DMS53 (cell line): Measurements from ENCODE around the gene UGT1A7.
"Not testable (repeated sequence)": the region's sequence is repeated elsewhere in the genome, so short reads cannot be mapped to it uniquely, and the experiment has no call there.

Source experiments
- DNase-seq: peaks from one replicate; lab custom pipeline; 2025; lab: John Stamatoyannopoulos, UW

The UGT1A7 gene

DNA sequence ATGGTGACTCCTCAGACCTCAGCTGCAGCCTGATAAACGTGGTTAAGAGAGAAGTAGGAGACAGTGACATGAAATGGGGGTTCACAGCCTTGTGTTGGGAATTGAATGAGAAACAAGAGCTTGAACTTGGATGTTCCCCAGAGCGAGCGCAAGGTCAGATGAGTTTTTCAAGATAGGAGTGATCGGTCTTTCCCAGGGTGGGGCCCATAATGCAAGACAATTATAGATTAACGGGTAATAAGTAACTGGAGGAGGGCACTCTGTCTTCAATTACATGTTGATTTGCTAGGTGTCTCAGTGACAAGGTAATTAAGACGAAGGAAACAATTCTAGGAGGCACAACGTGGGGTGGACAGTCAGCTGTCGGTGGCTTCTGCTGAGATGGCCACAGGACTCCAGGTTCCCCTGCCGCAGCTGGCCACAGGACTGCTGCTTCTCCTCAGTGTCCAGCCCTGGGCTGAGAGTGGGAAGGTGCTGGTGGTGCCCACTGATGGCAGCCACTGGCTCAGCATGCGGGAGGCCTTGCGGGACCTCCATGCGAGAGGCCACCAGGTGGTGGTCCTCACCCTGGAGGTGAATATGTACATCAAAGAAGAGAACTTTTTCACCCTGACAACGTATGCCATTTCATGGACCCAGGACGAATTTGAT lies 31.0 kb downstream of the UGT1A7 start, which contains the start of gene UGT1A5:
Gene UGT1A5 (plus strand): TSS at position 297 of the 651 bp plus-strand sequence. CDS start 85 bp downstream, at position 382.
- no peak for DNase-seq

DNA sequence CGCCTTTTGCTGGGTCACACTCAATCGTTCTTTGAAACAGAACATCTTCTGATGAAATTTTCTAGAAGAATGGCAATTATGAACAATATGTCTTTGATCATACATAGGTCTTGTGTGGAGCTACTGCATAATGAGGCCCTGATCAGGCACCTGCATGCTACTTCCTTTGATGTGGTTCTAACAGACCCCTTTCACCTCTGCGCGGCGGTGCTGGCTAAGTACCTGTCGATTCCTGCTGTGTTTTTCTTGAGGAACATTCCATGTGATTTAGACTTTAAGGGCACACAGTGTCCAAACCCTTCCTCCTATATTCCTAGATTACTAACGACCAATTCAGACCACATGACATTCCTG lies 31.5 kb downstream of the UGT1A7 start:
- no peak for DNase-seq

DNA sequence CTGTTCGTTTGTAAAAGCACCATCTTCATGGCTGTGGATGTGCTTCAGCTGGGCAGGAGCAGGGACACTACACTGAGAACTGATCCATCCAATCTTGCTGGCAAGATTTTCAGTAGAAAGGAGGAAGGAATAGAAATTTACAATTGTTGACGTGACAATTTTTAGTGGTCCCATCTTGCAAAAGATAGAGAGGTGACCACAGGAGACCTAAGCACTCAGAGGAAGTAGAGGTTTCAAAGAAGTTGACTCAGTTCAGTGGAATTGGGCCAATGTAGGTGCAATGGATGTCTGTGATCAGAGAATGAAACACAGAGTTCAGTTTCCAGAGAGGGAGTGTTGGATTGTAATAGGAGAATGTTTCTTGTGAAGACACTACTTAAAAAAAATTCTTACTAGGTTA lies 32.4 kb downstream of the UGT1A7 start:
- DNase-seq = no peak

DNA sequence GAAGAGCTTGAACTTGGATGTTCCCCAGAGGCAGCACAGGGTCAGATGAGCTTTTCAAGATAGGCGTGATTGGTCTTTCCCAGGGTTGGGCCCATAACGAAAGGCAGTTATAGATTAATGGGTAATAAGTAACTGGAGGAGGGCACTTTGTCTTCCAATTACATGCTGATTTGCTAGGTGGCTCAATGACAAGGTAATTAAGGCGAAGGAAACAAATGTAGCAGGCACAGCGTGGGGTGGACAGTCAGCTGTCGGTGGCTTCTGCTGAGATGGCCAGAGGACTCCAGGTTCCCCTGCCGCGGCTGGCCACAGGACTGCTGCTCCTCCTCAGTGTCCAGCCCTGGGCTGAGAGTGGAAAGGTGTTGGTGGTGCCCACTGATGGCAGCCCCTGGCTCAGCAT lies 36.9 kb downstream of the UGT1A7 start, which contains the start of gene UGT1A4:
Gene UGT1A4 (plus strand): TSS at position 185 of the 400 bp plus-strand sequence. CDS start 85 bp downstream, at position 270.
- DNase-seq = no peak

DNA sequence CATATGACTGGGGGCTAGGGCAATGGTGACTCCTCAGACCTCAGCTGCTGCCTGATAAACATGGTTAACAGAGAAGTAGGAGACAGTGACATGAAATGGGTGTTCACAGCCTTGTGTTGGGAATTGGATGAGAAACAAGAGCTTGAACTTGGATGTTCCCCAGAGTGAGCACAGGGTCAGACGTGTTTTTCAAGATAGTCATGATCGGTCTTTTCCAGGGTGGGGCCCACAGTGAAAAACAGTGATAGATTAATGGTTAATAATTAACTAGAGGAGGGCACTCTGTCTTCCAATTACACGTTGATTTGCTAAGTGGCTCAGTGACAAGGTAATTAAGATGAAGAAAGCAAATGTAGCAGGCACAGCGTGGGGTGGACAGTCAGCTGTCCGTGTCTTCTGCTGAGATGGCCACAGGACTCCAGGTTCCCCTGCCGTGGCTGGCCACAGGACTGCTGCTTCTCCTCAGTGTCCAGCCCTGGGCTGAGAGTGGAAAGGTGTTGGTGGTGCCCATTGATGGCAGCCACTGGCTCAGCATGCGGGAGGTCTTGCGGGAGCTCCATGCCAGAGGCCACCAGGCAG lies 47.1 kb downstream of the UGT1A7 start, which contains the start of gene UGT1A3:
Gene UGT1A3 (plus strand): TSS at position 320 of the 579 bp plus-strand sequence. CDS start 85 bp downstream, at position 405.
- no peak for DNase-seq

DNA sequence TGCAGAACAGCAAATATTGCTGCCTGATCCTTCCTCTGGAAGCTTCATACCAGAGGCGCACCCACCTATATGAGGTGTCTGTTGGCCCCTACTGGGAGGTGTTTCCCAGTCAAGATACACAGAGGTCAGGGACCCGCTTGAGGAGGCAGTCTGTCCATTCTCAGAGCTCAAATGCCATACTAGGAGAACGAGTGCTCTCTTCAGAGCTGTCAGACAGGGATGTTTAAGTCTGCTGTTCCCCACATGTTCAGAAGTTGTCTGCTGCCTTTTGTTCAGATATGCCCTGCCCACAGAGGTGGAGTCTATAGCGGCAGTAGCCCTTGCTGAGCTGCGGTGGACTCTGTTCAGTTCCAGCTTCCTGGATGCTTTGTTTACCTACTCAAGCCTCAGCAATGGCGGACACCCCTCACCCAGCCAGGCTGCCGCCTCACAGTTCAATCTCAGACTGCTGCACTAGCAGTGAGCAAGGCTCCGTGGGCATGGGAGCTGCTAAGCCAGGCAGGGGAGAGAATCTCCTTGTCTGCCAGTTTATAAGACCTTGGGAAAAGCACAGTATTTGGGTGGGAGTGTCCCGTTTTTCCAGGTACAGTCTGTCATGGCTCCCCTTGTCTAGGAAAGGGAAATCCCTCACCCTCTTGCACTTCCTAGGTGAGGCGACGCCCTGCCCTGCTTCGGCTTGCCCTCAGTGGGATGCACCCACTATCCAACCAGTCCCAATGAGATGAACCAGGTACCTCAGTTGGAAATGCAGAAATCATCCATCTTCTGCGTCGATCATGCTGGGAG lies 55.4 kb downstream of the UGT1A7 start:
- peak; percentile 33 for DNase-seq

DNA sequence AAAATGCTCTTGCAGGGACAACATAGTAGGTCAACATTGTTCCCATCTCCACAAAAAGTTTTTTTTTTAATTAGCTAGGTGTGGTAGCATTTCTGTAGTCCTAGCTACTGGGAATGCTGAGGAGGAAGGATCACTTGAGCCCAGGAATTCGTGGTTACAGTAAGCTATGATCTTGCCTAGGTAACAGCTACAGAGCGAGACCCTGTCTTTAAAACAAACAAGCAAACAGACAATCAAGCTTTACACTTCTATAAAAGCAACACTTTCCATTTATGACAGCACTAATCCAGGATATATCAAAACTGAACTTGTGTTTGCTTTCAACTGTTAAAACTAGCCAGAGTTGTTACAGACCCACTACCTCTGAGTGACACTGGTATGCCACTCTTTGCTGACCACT lies 59.2 kb downstream of the UGT1A7 start:
- no peak for DNase-seq

DNA sequence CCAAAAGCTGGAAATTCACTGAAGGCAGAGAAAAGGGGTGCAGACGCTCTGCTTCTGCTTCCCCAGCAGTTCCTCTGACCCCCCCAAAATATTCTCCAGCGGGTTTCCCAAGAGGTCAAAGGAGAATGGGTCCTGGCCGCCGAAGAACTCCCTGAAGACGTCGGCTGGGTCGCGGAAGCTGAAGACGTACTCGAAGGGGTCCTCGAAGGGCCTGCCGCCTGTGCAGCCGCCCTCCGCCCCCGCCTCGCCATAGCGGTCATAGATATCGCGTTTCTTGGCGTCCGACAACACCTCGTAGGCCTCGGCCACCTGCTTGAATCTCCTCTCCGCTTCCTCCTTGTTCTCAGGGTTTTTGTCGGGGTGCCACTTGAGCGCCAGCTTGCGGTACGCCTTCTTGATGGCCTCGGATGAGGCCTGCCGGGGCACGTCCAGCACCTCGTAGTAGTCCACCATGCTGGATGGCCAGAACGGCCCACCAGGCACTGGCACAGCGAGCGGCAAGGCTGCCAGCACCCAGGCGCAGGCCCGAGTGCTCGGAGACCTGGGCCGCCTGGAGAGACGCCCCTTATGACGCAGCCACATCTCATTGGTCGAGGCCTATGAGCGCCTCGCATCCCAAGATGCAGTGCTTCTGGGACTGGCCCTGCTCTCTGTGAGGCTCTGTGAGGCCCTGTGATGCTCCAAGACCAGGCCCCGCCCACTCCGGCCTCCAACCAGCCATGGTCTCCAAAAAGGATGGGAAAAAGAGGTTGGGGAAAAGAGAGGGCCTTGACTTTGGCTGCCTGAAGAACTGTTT lies 62.0 kb downstream of the UGT1A7 start:
- no peak for DNase-seq

DNA sequence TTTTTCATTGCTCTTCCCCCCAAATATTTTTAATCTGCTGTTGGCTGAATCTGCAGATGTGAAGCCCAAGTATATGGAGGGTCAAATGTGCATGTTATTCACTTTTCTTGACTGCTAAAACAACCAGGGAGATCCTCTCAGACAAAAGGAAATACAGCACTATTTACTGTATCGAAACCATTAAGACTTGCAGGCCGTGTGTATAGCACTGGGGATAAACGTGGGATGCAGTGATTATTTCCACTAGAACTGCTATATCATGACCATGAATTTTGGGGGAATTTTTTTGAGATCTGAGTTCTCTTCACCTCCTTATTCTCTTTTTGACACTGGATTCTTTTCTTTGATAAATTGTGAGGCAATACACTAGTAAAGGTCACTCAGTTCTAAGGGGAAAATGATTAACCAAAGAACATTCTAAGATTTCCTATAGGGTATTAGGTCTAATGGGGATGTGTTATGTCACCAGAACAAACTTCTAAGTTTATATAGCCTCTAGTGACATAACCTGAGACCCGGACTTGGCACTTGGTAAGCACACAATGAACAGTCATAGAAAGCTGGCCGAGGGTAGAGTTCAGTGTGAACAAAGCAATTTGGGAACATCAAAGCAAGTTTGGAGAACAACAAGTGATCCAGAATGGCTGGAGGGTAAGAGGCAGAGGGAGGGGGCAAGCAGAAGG lies 63.5 kb downstream of the UGT1A7 start:
- no peak for DNase-seq

DNA sequence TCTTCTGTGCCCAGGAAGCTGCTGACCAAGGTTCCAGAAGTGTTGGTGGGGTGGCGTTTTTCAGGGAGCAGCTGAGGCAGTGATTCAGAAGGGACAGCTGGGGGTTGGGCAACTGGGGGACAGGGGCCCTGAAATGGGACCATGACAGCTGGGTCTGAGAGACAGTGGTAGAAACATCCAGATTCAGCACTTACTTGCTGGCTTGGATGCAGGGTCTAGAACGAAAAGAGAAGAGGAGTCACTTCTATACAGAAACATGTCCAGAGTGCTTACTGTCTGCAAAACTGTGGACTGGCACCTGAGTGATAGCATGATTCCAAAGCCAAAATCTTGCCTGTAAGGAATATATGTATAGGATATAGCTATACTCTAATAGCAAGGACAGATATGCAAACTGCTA lies 64.1 kb downstream of the UGT1A7 start:
- DNase-seq = not testable (repeated sequence)

DNA sequence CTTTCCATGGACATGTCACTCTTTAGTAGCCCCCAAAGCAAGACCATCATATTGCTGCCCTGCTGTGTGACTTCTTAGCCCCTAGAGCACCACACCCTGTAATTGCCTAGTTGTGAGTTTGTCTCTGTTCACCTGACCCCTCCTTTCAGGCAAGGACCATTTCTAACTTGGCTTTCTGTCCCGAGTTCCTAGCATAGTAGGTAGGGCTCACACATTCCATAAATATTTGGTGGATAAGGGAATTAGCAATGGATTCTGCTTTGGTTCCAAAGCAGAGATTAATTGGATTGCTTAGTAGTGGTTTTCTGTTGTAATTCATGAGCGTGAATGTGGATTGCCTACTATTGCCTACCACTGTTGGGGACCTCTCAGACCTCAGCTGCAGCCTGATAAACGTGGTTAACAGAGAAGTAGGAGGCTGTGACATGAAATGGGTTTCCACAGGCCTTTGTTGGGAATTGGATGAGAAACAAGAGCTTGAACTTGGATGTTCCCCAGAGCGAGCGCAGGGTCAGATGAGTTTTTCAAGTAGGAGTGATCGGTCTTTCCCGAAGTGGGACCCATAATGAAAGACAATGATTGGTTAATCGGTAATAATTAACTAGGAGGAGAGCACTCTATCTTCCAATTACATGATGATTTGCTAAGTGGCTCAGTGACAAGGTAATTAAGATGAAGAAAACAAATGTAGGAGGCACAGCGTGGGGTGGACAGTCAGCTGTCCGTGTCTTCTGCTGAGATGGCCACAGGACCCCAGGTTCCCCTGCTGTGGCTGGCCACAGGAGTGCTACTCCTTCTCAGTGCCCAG lies 65.0 kb downstream of the UGT1A7 start:
- no peak for DNase-seq

DNA sequence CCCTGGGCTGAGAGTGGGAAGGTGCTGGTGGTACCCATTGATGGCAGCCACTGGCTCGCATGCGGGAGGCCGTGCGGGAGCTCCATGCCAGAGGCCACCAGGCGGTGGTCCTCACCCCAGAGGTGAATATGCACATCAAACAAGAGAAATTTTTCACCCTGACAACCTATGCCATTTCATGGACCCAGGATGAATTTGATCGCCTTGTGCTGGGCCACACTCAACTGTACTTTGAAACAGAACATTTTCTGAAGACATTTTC lies 65.5 kb downstream of the UGT1A7 start:
- DNase-seq = no peak

DNA sequence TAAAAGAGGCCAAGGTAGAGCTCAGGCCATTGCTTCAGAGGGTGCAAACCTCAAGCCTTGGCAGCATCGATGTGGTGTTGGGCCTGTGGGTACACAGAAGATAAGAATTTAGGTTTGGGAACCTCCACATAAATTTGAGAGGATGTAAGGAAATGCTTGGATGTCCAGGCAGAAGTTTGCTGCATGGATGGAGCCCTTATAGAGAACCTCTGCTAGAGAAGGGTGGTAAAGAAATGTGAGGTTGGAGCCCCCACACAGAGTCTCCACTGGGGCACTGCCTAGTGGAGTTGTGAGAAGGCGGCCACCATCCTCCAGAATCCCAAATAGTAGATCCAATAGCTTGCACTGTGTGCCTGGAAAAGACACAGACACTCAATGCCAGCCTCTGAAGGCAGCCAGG lies 69.0 kb downstream of the UGT1A7 start:
- not testable (repeated sequence) for DNase-seq

DNA sequence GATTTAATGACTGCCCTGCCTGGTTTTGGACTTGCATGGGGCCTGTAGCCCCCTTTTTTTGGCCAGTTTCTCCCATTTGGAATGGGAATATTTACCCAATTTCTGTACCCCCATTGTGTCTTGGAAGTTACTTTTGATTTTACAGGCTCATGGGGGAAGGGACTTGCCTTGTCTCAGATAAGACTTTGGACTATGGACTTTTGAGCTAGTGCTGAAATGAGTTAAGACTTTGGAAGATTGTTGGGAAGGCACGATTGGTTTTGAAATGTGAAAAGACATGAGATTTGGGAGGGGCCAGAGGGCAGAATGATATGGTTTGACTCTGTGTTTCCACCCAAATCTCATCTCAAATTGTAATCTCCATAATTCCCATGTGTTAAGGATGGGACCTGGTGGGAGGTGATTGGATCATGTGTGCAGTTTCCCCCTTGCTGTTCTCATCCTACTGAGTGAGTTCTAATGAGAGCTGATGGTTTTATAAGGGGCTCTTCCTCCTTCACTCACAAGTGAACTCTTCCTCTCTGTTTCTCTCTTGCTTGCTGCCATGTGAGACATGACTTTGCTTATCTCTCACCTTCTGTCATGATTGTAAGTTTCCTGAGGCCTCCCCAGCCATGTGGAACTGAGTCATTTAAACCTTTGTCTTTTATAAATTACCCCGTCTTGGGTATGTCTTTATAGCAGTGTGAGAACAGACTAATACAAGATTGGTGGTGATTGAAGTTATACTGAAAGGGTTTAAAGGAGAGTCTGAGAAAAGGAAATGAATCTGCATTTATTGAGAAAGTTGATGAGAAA lies 69.7 kb downstream of the UGT1A7 start:
- DNase-seq = not testable (repeated sequence)

DNA sequence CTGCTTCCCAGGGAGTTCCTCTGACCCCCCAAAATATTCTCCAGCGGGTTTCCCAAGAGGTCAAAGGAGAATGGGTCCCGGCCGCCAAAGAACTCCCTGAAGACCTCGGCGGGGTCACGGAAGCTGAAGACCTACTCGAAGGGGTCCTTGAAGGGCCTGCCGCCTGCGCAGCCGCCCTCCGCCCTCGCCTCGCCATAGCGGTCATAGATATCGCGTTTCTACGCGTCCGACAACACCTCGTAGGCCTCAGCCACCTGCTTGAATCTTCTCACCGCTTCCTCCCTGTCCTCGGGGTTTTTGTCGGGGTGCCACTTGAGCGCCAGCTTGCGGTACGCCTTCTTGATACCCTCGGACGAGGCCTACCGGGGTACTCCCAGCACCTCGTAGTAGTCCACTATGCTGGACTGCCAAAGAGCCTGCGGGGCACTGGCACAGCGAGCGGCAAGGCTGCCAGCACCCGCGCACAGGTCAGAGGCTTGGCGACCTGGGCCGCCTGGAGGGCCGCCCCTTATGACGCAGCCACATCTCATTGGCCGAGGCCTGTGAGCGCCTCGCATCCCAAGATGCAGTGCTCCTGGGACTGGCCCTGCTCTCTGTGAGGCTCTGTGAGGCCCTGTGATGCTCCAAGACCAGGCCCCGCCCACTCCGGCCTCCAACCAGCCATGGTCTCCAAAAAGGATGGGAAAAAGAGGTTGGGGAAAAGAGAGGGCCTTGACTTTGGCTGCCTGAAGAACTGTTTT lies 73.3 kb downstream of the UGT1A7 start:
- DNase-seq = no peak

DNA sequence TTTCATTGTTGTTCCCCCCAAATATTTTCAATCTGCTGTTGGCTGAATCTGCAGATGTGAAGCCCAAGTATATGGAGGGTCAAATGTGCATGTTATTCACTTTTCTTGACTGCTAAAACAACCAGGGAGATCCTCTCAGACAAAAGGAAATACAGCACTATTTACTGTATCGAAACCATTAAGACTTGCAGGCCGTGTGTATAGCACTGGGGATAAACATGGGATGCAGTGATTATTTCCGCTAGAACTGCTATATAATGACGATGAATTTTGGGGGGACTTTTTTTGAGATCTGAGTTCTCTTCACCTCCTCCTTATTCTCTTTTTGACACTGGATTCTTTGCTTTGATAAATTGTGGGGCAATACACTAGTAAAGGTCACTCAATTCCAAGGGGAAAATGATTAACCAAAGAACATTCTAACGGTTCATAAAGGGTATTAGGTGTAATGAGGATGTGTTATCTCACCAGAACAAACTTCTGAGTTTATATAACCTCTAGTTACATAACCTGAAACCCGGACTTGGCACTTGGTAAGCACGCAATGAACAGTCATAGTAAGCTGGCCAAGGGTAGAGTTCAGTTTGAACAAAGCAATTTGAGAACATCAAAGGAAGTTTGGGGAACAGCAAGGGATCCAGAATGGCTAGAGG lies 74.9 kb downstream of the UGT1A7 start:
- DNase-seq = no peak

DNA sequence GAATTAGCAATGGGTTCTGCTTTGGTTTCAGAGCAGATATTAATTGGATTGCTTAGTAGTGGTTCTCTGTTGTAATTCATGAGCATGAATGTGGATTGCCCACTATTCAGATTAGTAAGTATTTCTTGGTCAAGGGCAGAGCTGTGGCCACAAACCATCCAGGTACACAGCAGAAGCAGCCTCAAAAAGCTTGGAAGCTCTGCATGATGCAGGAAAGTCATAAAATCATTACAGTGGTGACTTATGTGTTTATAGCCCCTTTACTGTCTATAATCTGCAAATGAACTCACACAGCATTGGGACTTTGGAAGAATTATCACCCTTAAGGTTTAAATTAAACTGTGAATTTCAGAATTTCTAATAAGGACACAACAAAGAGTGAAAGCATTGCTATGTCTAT lies 76.4 kb downstream of the UGT1A7 start:
- no peak for DNase-seq

DNA sequence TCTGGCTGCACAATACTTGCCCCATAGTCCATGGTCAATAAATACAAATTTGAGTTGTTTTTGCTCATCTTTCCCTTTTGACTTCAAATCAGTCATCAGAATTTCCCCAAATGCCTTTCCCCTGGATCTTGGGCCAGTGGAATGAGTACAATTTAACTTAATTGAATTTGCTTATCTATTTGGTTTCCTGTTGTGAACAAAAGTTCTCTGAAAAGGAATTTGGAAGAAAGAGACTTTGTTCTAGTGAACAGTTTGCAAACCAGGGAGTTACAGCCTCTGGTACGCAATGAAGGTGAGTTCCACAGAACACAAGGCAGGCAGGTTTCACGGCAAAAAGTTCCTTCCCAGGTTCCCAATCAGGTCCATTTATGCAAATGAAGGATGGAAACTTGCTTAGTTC lies 77.1 kb downstream of the UGT1A7 start:
- no peak for DNase-seq

DNA sequence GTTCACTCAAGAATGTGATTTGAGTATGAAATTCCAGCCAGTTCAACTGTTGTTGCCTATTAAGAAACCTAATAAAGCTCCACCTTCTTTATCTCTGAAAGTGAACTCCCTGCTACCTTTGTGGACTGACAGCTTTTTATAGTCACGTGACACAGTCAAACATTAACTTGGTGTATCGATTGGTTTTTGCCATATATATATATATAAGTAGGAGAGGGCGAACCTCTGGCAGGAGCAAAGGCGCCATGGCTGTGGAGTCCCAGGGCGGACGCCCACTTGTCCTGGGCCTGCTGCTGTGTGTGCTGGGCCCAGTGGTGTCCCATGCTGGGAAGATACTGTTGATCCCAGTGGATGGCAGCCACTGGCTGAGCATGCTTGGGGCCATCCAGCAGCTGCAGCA lies 78.3 kb downstream of the UGT1A7 start, which contains the start of gene UGT1A1:
Gene UGT1A1 (plus strand): TSS at position 228 of the 400 bp plus-strand sequence. CDS start 18 bp downstream, at position 246.
- peak; percentile 29 for DNase-seq
